ENCODE results near the gene CKAP2L. TPM values are rescaled to one million over a fixed set of nuclear protein-coding genes. Genes with fewer than 3 reads are reported as not detected.

CKAP2L gene
- total RNA-seq, 1 donor from 2014 or later: 4.1 TPM

- DNase-seq (ENCODE audit: low spot score): no peak
Observed at GRCh38 chr2:112791693-112792230, 27.4 kb upstream of the CKAP2L start.

GRCh38 chr2:112791019-112791418 is 26.6 kb upstream of the CKAP2L start:
- DNase-seq (ENCODE audit: low spot score): no peak

- DNase-seq (ENCODE audit: low spot score): no peak
Observed at GRCh38 chr2:112790305-112790704, 25.9 kb upstream of the CKAP2L start.

- DNase-seq (ENCODE audit: low spot score): no peak
Observed at GRCh38 chr2:112789186-112789585, 24.8 kb upstream of the CKAP2L start.

- DNase-seq (ENCODE audit: low spot score): no peak
Observed at GRCh38 chr2:112788653-112789052, 24.2 kb upstream of the CKAP2L start.

- peak; percentile 8 for DNase-seq (ENCODE audit: low spot score)
Observed at GRCh38 chr2:112787729-112788393, 23.5 kb upstream of the CKAP2L start.

GRCh38 chr2:112787294-112787693 is 22.9 kb upstream of the CKAP2L start:
- no peak for DNase-seq (ENCODE audit: low spot score)

- DNase-seq (ENCODE audit: low spot score): peak; percentile 40
Observed at GRCh38 chr2:112784199-112785189, 20.1 kb upstream of the CKAP2L start, which contains the start of gene IL1A. IL1A (minus strand) TSS chr2:112784493; CDS start chr2:112783770, 723 bp downstream.

- DNase-seq (ENCODE audit: low spot score): no peak
Observed at GRCh38 chr2:112783187-112783714, 18.8 kb upstream of the CKAP2L start.

GRCh38 chr2:112782234-112782799 is 17.9 kb upstream of the CKAP2L start:
- DNase-seq (ENCODE audit: low spot score): no peak

GRCh38 chr2:112779598-112779997 is 15.2 kb upstream of the CKAP2L start:
- DNase-seq (ENCODE audit: low spot score): no peak

GRCh38 chr2:112777036-112777435 is 12.6 kb upstream of the CKAP2L start:
- DNase-seq (ENCODE audit: low spot score): no peak

- no peak for DNase-seq (ENCODE audit: low spot score)
Observed at GRCh38 chr2:112776113-112776512, 11.7 kb upstream of the CKAP2L start.

GRCh38 chr2:112774536-112775285 is 10.3 kb upstream of the CKAP2L start:
- no peak for DNase-seq (ENCODE audit: low spot score)

GRCh38 chr2:112773556-112773955 is 9.1 kb upstream of the CKAP2L start:
- no peak for DNase-seq (ENCODE audit: low spot score)

GRCh38 chr2:112772911-112773475 is 8.6 kb upstream of the CKAP2L start:
- no peak for DNase-seq (ENCODE audit: low spot score)

GRCh38 chr2:112772322-112772721 is 7.9 kb upstream of the CKAP2L start:
- no peak for DNase-seq (ENCODE audit: low spot score)

- no peak for DNase-seq (ENCODE audit: low spot score)
Observed at GRCh38 chr2:112768432-112768831, 4.0 kb upstream of the CKAP2L start.

- DNase-seq (ENCODE audit: low spot score): no peak
Observed at GRCh38 chr2:112767693-112768330, 3.4 kb upstream of the CKAP2L start.

- DNase-seq (ENCODE audit: low spot score): no peak
Observed at GRCh38 chr2:112765251-112765650, 842 bp upstream of the CKAP2L start.

Measured in umbilical cord (tissue), 2 donors.